Activated T-cell treated with anti-CD3 and anti-CD28 coated beads, Interleukin-2, amount 50 U/mL, for 48 hours (primary cell): ENCODE measurements around the gene ATP1A2.
"Not testable (repeated sequence)": the region's sequence is repeated elsewhere in the genome, so short reads cannot be mapped to it uniquely, and the experiment has no call there.

ENCODE experiments used
- DNase-seq, 2 experiments: peaks; one replicate each; pipeline ENCODE4 v3.0.0-alpha.2; 2020

Gene ATP1A2

GRCh38 chr1:160101717-160102522, 13.6 kb upstream of the ATP1A2 start:
- DNase-seq, result no peak

GRCh38 chr1:160103658-160104408, 11.7 kb upstream of the ATP1A2 start:
- no peak for DNase-seq

- no peak for DNase-seq
Measured at GRCh38 chr1:160104486-160104885, 11.1 kb upstream of the ATP1A2 start.

- no peak for DNase-seq
Measured at GRCh38 chr1:160105155-160105554, 10.4 kb upstream of the ATP1A2 start.

DNA sequence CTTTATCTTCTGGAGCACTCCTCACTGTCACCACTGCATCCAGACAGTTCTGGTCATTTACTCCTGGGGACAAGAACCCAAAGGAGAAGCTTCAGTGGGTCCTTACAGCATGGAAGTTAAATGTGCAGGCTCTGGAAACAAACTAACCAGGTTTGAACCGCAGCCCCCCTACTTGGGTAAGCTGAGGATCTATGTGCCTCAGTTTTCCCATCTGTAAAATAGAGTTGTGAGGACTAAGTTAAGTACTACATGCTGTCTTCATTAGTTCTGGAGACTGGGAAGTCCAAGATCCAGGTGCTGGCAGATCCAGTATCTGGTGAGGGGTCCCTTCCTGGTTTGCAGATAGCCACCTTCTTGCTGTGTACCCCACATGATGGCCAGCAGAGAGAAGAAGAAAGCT, 8.0 kb upstream of the ATP1A2 start:
- DNase-seq, result no peak

- peak; percentile 42 to 50 for DNase-seq
Measured at GRCh38 chr1:160108888-160109662, 6.5 kb upstream of the ATP1A2 start.

GRCh38 chr1:160109686-160110085, 5.9 kb upstream of the ATP1A2 start:
- DNase-seq, result no peak

DNA sequence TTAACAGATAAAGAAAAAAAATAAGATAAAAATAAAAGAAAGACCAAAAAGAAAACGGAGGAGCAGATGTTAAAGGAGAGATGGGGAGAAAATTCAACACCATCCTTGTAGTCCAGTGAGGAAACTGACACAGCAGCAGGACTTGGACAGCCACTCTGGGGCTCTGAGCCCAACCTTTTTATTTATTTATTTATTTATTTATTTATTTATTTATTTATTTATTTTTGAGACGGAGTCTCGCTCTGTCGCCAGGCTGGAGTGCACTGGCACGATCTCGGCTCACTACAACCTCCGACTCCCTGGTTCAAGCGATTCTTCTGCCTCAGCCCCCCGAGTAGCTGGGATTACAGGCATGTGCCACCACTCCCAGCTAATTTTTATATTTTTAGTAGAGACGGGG, 4.1 kb upstream of the ATP1A2 start:
- DNase-seq, result not testable (repeated sequence)

GRCh38 chr1:160112357-160112756, 3.2 kb upstream of the ATP1A2 start:
- no peak for DNase-seq

- no peak for DNase-seq
Measured at GRCh38 chr1:160113407-160113806, 2.2 kb upstream of the ATP1A2 start.

DNA sequence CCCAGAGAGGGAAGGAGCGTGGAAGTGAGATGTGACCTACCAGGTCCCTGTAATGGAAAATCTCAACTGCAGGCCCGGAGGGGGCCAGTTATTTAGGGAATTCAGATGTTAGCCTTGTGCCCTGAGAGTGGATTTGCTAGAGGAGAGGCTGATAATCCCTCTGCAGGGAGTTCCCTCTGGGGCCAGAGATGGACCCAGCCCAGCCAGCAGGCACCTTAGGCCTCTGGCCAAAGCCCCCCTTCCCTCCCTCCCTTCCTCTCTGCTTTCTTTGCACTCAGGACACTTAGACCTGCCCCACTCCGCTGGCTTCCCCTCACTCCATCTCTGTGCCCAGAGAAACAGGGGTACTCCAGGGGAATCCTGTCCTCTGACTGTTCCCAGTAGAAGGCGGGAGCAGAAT, 1.5 kb upstream of the ATP1A2 start:
- no peak for DNase-seq

DNA sequence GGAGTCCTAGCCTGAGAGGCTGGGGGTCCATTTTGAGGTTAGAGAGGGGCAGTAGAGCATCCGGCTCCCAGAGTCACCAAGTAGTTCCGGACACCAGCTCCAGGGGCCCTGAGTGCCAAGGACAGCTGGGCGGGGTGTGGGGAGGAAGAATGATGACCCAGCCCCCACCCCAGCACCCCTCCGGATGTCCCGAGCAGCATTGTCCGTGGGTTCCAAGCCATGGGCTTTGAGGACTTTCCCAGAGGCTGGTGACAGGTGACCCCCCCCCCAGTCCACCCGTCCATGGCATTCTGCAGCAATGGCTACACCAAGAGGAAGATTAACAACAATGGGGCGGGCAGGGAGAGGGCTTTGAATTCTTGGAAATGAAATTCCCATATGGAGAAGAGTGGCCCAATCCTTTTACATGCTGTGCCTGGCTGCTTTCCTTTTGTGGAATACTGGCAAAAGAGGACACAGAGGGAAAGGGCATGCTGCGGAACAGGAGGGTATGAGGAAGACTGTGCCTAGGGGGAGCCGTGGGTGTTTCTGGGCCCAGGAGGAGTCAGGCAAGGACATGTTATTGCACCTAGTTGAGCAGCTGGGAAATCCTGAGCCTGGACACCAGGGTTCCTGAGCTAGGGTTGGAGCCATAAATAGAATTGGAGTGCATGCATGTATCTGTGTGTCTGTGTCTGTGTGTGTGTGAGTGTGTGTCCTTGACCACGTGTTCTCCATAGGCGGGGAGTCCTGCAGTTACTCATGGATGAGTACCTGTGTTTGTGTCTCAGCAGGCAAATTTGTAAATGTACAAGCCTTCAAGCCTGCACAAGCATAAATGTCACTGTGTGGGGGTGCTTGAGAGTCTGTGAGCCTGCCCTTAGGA, 956 bp downstream of the ATP1A2 start:
- no peak for DNase-seq

DNA sequence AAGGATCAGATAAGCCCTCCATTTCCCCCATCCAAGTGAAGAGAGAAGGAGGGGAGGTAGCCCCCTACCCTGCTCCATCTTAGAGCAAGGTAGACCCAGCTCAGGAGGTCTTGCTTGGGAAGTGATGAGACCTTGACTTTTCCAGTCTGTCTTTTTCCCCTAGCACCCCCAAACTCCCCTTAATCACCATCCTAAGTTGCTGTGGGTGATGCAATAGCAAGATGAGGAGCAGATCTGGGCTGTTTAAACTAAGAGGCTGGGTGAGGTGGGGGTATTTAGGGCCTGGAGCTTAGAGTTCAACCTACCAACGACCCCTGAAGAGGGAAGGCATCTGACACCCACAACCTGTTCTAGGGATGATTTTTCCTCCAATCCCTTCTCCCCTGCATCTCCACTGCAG, 1.7 kb downstream of the ATP1A2 start:
- no peak for DNase-seq

GRCh38 chr1:160117709-160118183, 2.2 kb downstream of the ATP1A2 start:
- no peak for DNase-seq

DNA sequence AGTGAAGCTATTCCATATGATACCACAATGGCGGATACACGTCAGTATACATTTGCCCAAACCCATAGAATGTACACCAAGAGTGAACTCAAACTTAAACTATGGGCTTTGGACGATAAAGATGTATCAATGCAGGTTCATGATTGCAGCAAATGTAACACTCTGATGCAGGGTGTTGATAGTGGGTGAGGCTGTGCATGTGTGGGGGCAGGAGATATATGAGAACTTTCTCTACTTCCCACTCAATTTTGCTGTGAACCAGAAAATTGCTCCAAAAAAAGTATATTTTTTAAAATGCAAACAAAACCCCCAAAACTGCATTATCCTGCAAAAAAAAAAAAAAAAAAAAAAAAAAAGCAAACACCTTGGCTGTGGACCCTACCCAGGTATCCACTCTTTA, 3.4 kb downstream of the ATP1A2 start:
- no peak for DNase-seq

- no peak for DNase-seq
Measured at GRCh38 chr1:160120797-160121196, 5.2 kb downstream of the ATP1A2 start.

GRCh38 chr1:160121388-160121787, 5.8 kb downstream of the ATP1A2 start:
- no peak for DNase-seq

DNA sequence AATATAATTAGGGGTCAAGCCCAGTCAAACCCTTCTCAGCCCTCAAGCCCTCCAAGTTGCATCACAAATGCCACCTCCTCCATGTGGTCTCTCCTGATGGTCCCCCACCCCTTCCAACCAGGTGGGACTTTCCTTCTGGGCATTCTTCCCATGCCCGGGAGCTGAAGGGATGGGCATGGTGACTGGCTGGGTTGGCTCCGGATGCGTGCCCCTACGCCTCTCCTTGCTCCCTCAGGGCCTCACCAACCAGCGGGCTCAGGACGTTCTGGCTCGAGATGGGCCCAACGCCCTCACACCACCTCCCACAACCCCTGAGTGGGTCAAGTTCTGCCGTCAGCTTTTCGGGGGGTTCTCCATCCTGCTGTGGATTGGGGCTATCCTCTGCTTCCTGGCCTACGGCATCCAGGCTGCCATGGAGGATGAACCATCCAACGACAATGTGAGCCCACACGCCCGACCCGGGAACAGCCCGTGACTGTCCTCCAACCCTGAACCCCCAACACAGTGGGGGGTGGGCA, 7.5 kb downstream of the ATP1A2 start:
- no peak for DNase-seq

DNA sequence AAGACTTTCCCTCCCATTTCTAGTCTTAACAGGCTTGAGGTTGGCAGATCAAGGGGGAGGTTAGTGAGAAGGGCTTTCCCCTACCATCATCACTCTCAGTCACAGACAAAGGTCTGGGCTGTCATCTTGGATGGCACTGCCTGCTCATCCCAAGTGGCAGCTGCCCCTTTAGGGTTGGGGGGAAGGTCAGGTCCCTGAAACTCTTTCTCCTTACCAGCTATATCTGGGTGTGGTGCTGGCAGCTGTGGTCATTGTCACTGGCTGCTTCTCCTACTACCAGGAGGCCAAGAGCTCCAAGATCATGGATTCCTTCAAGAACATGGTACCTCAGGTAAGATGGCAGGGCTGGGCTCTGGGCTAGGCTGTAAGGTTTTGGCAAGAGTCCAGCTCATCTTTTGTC, 8.2 kb downstream of the ATP1A2 start:
- DNase-seq, result no peak

- DNase-seq, result no peak
Measured at GRCh38 chr1:160124705-160125478, 9.3 kb downstream of the ATP1A2 start.

GRCh38 chr1:160125746-160126145, 10.2 kb downstream of the ATP1A2 start:
- DNase-seq, result no peak
